A549 (cell line): ENCODE measurements around the gene STRN4.

ENCODE experiments used
- EP300 ChIP-seq, 2 experiments: fragments of >200 bp; sonication (Bioruptor Twin); formaldehyde crosslinking; IDR thresholded peaks; 2 replicates in 1 of 2; 3 replicates in 1 of 2; pipeline ENCODE4 v1.6.1; 2016 to 2017
- POLR2A ChIP-seq: IDR thresholded peaks from 2 replicates; pipeline ENCODE4 v1.6.1; 2012; ENCODE audit warnings: mild to moderate bottlenecking, low read length
- REST ChIP-seq: fragments of 200-600 bp; sonication (generic); IDR thresholded peaks from 2 replicates; pipeline ENCODE4 v1.6.1; 2016; ENCODE audit warnings: antibody characterized with exemption, mild to moderate bottlenecking, moderate library complexity
- RFX5 ChIP-seq: fragments of 450-650 bp; IDR thresholded peaks from 2 replicates; pipeline ENCODE4 v1.7.1; 2014; ENCODE audit warnings: antibody characterized with exemption, mild to moderate bottlenecking, moderate library complexity
- SMC3 ChIP-seq: fragments of >200 bp; sonication (Bioruptor Twin); formaldehyde crosslinking; IDR thresholded peaks from 3 replicates; pipeline ENCODE4 v1.6.1; 2018; ENCODE audit warnings: inconsistent platforms
- TF ChIP-seq, protein P1 (sequence below): fragments of >200 bp; sonication (Bioruptor Twin); formaldehyde crosslinking; IDR thresholded peaks from 3 replicates; pipeline ENCODE4 v1.5.1; 2016

- no peak for TF ChIP-seq EP300 (IDR thresholded peaks at IDR 0.05)
- TF ChIP-seq, protein P1, sequence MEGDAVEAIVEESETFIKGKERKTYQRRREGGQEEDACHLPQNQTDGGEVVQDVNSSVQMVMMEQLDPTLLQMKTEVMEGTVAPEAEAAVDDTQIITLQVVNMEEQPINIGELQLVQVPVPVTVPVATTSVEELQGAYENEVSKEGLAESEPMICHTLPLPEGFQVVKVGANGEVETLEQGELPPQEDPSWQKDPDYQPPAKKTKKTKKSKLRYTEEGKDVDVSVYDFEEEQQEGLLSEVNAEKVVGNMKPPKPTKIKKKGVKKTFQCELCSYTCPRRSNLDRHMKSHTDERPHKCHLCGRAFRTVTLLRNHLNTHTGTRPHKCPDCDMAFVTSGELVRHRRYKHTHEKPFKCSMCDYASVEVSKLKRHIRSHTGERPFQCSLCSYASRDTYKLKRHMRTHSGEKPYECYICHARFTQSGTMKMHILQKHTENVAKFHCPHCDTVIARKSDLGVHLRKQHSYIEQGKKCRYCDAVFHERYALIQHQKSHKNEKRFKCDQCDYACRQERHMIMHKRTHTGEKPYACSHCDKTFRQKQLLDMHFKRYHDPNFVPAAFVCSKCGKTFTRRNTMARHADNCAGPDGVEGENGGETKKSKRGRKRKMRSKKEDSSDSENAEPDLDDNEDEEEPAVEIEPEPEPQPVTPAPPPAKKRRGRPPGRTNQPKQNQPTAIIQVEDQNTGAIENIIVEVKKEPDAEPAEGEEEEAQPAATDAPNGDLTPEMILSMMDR = peak; percentile 65
- TF ChIP-seq REST = no peak
- TF ChIP-seq RFX5 = no peak
- no peak for TF ChIP-seq POLR2A
- TF ChIP-seq SMC3 = 0 out of 3 replicates have a peak, but pooled peaks have one; percentile 16
These were observed 7.3 kb upstream of the STRN4 start for GRCh38 chr19:46753420-46754155.
